HepG2 (cell line): ENCODE data around the gene KAZN. TPM values are rescaled to one million over a fixed set of nuclear protein-coding genes. Genes with fewer than 3 reads are reported as not detected.

Experiments
- AGO2 ChIP-seq: fragments of 200-400 bp; formaldehyde crosslinking; optimal IDR thresholded peaks from 2 replicates; pipeline ENCODE3; 2017; ENCODE audit warnings: mild to moderate bottlenecking, low read depth, low read length, moderate library complexity
- CREB1 ChIP-seq, 2 experiments: fragments of 450-650 bp in 1 of 2; IDR thresholded peaks; 2 replicates each; pipeline ENCODE4 v1.6.1; 2016 to 2017; ENCODE audit warnings: control low read depth in 1 of 2, mild to moderate bottlenecking in 1 of 2, missing compliant biosample characterization in 1 of 2, missing genetic modification characterization in 1 of 2
- DMAP1 ChIP-seq: IDR thresholded peaks from 2 replicates; pipeline ENCODE4 v1.6.1; 2016
- FOXC1 ChIP-seq: sonication (generic); formaldehyde crosslinking; IDR thresholded peaks from 2 replicates; pipeline ENCODE4 v1.8.0; 2022; ENCODE audit warnings: mild to moderate bottlenecking, missing genetic modification reagents, borderline replicate concordance
- GATAD1 ChIP-seq: IDR thresholded peaks from 2 replicates; pipeline ENCODE4 v1.6.1; 2016; ENCODE audit warnings: missing genetic modification reagents, missing compliant biosample characterization
- IKZF4 ChIP-seq: sonication (generic); formaldehyde crosslinking; IDR thresholded peaks from 2 replicates; pipeline ENCODE4 v1.5.1; 2020; ENCODE audit warnings: borderline replicate concordance, mild to moderate bottlenecking, low read depth, missing genetic modification reagents; ENCODE audit errors: not compliant biosample characterization
- MEIS2 ChIP-seq: sonication (generic); formaldehyde crosslinking; IDR thresholded peaks from 2 replicates; pipeline ENCODE4 v1.9.0; 2021; ENCODE audit warnings: mild to moderate bottlenecking, missing genetic modification reagents
- RBFOX2 ChIP-seq: fragments of 200-400 bp; formaldehyde crosslinking; IDR thresholded peaks from 2 replicates; pipeline ENCODE4 v1.6.1; 2017; ENCODE audit warnings: low read depth, mild to moderate bottlenecking, low read length
- SRY ChIP-seq: sonication (generic); formaldehyde crosslinking; IDR thresholded peaks from 2 replicates; pipeline ENCODE4 v1.8.0; 2022; ENCODE audit warnings: mild to moderate bottlenecking, missing genetic modification reagents
- ZFP90 ChIP-seq: sonication (generic); formaldehyde crosslinking; IDR thresholded peaks from 2 replicates; pipeline ENCODE4 v1.8.0; 2022; ENCODE audit warnings: missing genetic modification reagents, mild to moderate bottlenecking, inconsistent platforms, borderline replicate concordance
- ZNF501 ChIP-seq: sonication (generic); formaldehyde crosslinking; IDR thresholded peaks from 2 replicates; pipeline ENCODE4 v1.5.1; 2020; ENCODE audit warnings: mild to moderate bottlenecking, moderate library complexity, missing genetic modification reagents
- ZNF674 ChIP-seq: sonication (generic); formaldehyde crosslinking; IDR thresholded peaks from 2 replicates; pipeline ENCODE4 v1.5.0; 2020; ENCODE audit warnings: low read depth, mild to moderate bottlenecking, missing genetic modification reagents
- ZNF781 ChIP-seq: sonication (generic); formaldehyde crosslinking; IDR thresholded peaks from 2 replicates; pipeline ENCODE4 v1.5.1; 2020; ENCODE audit warnings: borderline replicate concordance, mild to moderate bottlenecking, missing genetic modification reagents; ENCODE audit errors: not compliant biosample characterization
- polyA plus RNA-seq, 8 experiments: library from polyadenylated mRNA; depleted of rRNA in 3 of 8; stranded (reverse) in 7 of 8; unstranded in 1 of 8; fragments of >200 nt; fragmentation: Illumina TruSeq in 4 of 8; extraction: Trizol in 4 of 8; gene quantifications; 2 replicates each; pipeline versions ENCODE4 v1.2.1 to v1.2.3, GENCODE V29; 2011 to 2016; ENCODE audit warnings: low read depth in 4 of 8, missing spikeins in 1 of 8, mixed read lengths in 1 of 8; ENCODE audit not compliant: insufficient read depth in 1 of 8
- total RNA-seq, 5 experiments: library from RNA; depleted of rRNA; stranded (reverse); fragments of >200 nt; fragmentation: Illumina TruSeq; extraction: Trizol; gene quantifications; 2 replicates each; pipeline ENCODE4 v1.2.3, GENCODE V29; 2016; ENCODE audit warnings: low read depth in 1 of 5
- TF ChIP-seq, protein P1 (sequence below): sonication (generic); formaldehyde crosslinking; IDR thresholded peaks from 2 replicates; pipeline ENCODE4 v1.4.0; 2020; ENCODE audit warnings: missing genetic modification reagents, mild to moderate bottlenecking, borderline replicate concordance
- TF ChIP-seq, protein P2 (sequence below): sonication (generic); formaldehyde crosslinking; IDR thresholded peaks from 2 replicates; pipeline ENCODE4 v1.5.1; 2020; ENCODE audit warnings: mild to moderate bottlenecking, moderate library complexity, missing genetic modification reagents
- TF ChIP-seq, protein P3 (sequence below): sonication (generic); formaldehyde crosslinking; IDR thresholded peaks from 2 replicates; pipeline ENCODE4 v1.8.1; 2023; ENCODE audit warnings: mild to moderate bottlenecking, missing genetic modification reagents
- TF ChIP-seq, protein P4 (sequence below): sonication (generic); formaldehyde crosslinking; IDR thresholded peaks from 2 replicates; pipeline ENCODE4 v1.8.0; 2022; ENCODE audit warnings: mild to moderate bottlenecking, missing genetic modification reagents, moderate library complexity
- TF ChIP-seq, protein P5 (sequence below): IDR thresholded peaks from 2 replicates; pipeline ENCODE4 v1.6.1; 2012; ENCODE audit warnings: inconsistent platforms

Gene KAZN
- total and polyA plus RNA-seq, 2 of the 13 experiments (the other 11 are each of a cell fraction or from before 2014, with no cell fraction given): 10.4 to 13.5 TPM

DNA sequence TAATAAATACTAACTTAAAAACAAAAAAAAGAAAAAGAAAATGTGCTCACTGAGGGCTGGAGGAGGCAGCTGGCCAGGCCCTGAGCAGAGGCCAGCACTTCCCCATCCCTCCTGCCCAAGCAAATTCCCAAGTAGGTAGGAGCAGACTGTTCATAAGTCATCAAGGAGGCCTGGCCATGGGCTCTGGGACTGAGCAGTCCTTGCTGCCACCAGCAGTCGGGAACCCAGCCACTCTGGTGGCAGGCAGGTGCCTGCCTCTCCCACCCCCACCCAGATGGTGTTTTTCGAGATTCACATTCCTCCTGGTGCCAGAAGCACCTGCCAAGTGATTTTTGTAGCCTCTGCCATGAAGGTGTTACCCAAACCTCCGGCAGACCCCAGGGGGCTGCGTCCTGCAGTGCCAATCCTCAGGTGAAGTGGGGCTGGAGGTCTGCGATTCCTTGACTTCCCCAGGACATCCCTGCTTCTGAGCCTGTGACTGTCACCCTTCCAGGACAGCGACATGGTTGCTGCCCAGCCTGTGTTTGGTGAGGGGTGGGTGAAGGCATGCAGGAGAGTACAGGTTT, 350.9 kb downstream of the KAZN start (continued):
- TF ChIP-seq, protein P1, sequence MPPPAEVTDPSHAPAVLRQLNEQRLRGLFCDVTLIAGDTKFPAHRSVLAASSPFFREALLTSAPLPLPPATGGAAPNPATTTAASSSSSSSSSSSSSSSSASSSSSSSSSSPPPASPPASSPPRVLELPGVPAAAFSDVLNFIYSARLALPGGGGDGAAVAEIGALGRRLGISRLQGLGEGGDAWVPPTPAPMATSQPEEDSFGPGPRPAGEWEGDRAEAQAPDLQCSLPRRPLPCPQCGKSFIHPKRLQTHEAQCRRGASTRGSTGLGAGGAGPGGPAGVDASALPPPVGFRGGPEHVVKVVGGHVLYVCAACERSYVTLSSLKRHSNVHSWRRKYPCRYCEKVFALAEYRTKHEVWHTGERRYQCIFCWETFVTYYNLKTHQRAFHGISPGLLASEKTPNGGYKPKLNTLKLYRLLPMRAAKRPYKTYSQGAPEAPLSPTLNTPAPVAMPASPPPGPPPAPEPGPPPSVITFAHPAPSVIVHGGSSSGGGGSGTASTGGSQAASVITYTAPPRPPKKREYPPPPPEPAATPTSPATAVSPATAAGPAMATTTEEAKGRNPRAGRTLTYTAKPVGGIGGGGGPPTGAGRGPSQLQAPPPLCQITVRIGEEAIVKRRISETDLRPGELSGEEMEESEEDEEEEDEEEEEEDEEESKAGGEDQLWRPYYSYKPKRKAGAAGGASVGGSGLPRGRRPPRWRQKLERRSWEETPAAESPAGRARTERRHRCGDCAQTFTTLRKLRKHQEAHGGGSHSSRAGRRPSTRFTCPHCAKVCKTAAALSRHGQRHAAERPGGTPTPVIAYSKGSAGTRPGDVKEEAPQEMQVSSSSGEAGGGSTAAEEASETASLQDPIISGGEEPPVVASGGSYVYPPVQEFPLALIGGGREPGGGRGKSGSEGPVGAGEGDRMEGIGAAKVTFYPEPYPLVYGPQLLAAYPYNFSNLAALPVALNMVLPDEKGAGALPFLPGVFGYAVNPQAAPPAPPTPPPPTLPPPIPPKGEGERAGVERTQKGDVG: 0 out of 2 replicates have a peak, but pooled peaks have one; percentile 25
- TF ChIP-seq, protein P2, sequence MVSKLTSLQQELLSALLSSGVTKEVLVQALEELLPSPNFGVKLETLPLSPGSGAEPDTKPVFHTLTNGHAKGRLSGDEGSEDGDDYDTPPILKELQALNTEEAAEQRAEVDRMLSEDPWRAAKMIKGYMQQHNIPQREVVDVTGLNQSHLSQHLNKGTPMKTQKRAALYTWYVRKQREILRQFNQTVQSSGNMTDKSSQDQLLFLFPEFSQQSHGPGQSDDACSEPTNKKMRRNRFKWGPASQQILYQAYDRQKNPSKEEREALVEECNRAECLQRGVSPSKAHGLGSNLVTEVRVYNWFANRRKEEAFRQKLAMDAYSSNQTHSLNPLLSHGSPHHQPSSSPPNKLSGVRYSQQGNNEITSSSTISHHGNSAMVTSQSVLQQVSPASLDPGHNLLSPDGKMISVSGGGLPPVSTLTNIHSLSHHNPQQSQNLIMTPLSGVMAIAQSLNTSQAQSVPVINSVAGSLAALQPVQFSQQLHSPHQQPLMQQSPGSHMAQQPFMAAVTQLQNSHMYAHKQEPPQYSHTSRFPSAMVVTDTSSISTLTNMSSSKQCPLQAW: peak; percentile 62; the same call in 1 of the 2 replicates
- TF ChIP-seq AGO2: peak; percentile 23
- no peak for TF ChIP-seq FOXC1 (CRISPR knock-in tag)
- no peak for TF ChIP-seq CREB1 (IDR thresholded peaks at IDR 0.05)
- peak; percentile 22; the same call in 1 of the 2 replicates for TF ChIP-seq CREB1 (CRISPR knock-in tag; IDR thresholded peaks at IDR 0.05)
- peak; percentile 25; the same call in 1 of the 2 replicates for TF ChIP-seq GATAD1 (CRISPR knock-in tag)
- TF ChIP-seq, protein P3, sequence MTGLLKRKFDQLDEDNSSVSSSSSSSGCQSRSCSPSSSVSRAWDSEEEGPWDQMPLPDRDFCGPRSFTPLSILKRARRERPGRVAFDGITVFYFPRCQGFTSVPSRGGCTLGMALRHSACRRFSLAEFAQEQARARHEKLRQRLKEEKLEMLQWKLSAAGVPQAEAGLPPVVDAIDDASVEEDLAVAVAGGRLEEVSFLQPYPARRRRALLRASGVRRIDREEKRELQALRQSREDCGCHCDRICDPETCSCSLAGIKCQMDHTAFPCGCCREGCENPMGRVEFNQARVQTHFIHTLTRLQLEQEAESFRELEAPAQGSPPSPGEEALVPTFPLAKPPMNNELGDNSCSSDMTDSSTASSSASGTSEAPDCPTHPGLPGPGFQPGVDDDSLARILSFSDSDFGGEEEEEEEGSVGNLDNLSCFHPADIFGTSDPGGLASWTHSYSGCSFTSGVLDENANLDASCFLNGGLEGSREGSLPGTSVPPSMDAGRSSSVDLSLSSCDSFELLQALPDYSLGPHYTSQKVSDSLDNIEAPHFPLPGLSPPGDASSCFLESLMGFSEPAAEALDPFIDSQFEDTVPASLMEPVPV (CRISPR knock-in tag): 0 out of 2 replicates have a peak, but pooled peaks have one; percentile 53
- TF ChIP-seq MEIS2 (CRISPR knock-in tag): 0 out of 2 replicates have a peak, but pooled peaks have one; percentile 14
- TF ChIP-seq, protein P4, sequence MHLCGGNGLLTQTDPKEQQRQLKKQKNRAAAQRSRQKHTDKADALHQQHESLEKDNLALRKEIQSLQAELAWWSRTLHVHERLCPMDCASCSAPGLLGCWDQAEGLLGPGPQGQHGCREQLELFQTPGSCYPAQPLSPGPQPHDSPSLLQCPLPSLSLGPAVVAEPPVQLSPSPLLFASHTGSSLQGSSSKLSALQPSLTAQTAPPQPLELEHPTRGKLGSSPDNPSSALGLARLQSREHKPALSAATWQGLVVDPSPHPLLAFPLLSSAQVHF (CRISPR knock-in tag): no peak
- 0 out of 2 replicates have a peak, but pooled peaks have one; percentile 45 for TF ChIP-seq DMAP1 (CRISPR knock-in tag)
- TF ChIP-seq IKZF4 (CRISPR knock-in tag): no peak
- 0 out of 2 replicates have a peak, but pooled peaks have one; percentile 28 for TF ChIP-seq RBFOX2
- TF ChIP-seq, protein P5, sequence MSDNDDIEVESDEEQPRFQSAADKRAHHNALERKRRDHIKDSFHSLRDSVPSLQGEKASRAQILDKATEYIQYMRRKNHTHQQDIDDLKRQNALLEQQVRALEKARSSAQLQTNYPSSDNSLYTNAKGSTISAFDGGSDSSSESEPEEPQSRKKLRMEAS: 0 out of 2 replicates have a peak, but pooled peaks have one; percentile 38
- 0 out of 2 replicates have a peak, but pooled peaks have one; percentile 8 for TF ChIP-seq SRY (CRISPR knock-in tag)
- TF ChIP-seq ZNF781: peak; percentile 39
- TF ChIP-seq ZNF674 (CRISPR knock-in tag): no peak
- peak; percentile 32; the same call in 1 of the 2 replicates for TF ChIP-seq ZNF501 (CRISPR knock-in tag)
- TF ChIP-seq ZFP90 (CRISPR knock-in tag): 0 out of 2 replicates have a peak, but pooled peaks have one; percentile 56
